GM18507 (cell line): ENCODE data around the gene SH3D21.

Experiments
- DNase-seq: peaks from one replicate; pipeline ENCODE4 v3.0.0; 2011; ENCODE audit warnings: low read depth; ENCODE audit not compliant: insufficient read length; ENCODE audit errors: extremely low spot score
- FAIRE-seq: peaks from 2 replicates; lab custom pipeline; 2011; peaks lifted over from hg19 to GRCh38; lab: Jason Lieb, UNC

SH3D21 gene

DNA sequence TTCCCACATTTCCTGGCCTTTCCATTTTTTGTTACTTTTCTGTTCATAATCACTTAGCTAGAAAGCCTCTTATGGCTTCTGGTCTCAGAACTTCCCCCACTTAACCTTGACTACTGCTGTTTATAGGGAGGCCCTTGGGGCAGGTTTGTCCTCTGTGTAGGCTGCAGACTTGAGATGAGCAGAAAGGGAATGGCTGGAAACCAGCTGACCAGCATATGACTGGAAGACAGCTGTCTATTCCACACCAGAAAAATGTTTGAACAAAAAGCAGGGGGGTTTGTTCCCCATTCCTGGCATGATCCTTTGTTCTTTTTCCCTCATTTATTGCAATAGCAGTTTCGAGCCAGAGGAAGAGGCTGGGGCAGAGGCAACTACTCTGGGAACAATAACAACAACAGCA, 4.9 kb upstream of the SH3D21 start:
- FAIRE-seq = no peak

DNA sequence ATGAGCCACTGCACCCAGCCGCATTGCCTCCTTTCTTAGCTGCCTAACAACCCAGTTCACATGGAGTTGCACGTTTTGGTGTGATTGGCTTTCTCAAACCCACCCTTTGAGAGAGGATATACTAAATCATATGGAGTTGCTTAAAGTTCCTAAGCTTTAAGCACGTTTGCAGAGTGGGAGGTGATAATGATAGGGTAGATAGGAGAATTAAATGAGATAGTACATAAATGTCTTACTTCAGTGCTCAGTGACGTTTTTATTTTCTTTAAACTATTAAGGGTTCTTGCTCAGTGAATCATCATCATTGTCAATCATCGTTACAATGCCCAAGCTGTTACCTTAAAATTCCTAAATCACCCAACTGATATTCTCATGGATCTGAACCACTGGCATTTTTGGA, 2.9 kb upstream of the SH3D21 start:
- FAIRE-seq (no peak), DNase-seq (no peak)

More for the DNA sequence above, 4.9 kb upstream of the SH3D21 start:
- DNase-seq = no peak

DNA sequence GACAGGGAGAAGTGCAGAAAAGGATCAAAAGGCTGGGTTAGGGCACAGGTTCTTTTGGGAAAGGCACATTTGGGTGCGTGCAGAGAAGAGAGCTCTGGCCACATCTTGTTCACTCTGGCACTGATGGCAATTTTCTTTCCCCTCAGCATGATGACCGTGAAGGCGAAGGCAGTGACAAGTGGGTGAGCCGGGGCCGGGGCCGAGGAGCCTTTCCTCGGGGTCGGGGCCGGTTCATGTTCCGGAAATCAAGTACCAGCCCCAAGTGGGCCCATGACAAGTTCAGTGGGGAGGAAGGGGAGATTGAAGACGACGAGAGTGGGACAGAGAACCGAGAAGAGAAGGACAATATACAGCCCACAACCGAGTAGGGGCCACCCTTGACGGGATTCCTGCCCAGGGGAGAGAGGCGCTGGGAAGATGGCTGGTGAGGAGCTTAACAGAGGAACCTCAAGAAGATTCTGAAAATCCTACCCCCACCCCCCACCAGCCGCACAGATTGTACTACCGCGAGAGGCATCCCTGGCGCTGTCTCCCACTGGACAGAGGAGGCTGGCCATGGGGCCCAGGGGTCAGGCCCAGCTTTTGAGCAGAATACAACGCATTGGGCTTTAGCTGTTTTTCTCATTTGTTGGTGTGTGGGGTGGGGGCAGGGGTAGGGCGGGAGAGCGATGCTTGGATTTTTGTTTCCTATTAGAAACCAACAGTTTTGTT, 2.4 kb upstream of the SH3D21 start:
- no peak for DNase-seq
- FAIRE-seq = no peak

DNA sequence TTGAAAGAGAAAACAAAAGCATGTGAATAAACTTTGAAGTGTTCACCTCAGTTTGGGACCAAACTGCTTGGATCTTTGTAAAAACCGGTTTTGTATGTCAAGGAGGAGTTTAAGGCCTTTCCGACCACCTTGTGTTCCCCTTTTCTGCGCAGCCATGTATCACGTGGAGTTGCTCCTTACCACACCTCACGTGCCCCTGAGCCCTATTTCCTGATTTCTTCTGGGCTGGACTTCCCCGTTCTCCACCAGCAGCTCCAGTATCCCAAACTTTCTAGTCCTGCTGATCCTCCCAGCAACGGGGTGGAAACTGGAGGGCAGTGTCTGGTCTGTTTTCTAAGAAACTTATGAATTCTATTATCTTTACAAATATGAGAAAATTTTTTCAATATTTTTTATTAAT, 1.6 kb upstream of the SH3D21 start:
- FAIRE-seq (no peak), DNase-seq (no peak)

DNA sequence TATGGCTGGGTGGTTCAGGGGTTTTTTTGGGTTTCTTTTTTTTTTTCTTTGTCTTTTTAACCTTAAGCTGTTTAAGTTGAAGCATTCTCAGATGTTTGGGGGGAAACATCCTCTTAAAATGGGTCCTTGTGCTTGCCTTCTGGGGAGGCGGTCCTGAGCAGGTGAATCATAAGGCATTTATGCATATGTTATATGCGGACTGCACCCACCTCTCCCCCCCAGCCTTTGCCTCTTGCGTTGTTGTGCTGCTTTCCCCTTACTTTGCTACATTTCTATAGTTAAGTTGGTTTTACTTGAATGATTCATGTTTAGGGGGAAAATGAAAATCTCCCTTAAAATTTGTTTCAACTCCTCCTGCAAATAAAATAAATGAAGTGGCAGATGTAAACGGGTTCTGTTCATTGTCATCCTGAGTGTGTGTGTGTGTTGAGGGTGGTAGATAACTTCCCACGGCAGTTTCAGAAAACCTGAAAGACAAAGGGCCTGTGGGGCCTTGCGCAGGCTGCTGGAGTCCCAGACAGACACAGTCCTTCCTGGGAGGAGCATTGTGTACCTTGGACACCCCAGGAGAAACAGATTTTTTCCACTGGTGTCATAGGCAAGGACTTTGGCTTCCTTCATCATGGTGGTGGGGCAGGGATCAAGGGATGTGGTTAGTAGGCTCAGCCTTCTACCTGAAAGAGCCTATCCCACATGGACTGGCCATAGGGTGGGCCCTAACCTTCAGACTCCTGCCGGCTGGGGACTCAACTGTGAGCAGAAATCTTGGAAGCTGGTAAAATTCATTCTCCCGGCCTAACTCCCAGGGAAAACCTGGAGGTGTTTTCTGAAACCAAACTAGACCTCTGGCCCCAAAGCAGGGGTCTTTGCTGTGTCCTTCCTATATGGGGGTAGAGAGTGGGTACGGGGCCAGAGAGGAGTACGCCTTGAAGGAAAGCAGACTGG, 926 bp upstream of the SH3D21 start:
- DNase-seq (no peak), FAIRE-seq (no peak)

DNA sequence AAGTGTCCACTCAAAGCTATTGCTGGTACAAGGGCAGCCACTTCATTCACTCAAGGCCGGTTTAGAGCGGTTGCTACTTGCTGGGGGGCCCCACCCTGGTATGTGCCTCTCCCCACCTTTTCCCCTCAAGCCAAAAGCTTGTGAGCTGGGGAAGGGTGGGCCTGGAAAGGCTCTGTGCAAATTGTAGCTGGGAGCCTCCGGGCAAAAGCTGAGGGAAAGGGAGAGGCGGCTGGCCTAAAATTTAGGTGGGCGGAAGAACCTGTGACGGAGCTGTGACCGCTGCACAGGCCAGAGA, 306 bp upstream of the SH3D21 start:
- no peak for FAIRE-seq
- DNase-seq = no peak

DNA sequence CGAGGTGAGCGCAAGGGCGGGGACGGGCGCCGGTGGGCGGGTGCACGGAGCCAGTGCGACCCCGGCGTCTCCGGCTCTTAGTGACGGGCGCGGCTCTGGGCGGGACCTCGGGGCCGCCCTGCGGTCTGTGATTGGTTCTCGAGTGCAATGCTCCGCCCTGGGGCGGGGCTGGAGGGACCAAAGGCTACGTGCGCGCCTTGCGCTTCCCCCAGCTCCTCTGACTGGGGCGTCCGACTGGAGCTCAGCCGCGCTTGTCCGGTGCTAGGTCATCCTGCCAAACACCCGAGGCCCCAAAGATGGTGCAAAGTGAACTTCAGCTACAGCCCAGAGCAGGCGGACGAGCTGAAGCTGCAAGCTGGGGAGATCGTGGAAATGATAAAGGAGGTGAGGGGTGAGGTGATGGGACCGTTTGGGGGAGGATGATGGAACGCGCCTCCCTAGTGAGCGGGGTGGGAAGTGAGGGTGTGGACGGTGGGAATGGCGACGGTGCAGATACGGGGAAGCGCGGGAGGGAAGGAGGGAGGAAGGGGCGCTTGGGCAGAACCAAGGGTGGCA, 811 bp downstream of the SH3D21 start:
- DNase-seq = peak; percentile 98
- FAIRE-seq = peak; percentile 94

DNA sequence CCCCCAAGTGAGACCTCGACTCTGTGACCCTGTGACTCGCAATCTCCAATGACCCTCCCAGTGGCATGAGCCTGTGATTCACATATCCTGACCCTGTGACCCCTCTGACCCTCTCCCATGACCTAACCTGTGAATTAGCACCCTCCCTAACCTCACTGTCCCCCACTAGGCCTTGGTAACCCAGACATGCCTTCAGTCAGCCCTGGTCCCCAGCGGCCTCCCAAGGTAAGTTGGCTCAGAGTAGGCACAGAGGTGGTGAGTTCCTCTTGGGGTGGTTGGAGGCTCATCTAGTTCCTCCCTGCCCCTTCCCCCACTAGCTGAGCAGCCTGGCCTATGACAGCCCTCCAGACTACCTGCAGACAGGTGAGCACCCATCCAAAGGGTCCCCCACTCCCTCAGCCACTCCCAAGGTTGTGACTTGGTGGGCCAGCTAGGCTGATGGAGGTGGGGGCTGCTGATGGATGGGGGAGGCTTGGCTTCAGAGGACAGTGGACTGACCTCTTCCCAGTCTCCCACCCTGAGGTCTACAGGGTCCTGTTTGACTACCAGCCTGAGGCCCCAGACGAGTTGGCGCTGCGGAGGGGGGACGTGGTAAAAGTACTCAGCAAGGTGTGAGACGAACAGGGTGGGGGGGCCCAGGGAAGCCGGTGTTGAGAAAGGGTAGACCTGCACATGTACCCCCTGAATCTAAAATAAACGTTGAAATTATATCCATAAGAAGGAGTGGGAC, 1.6 kb downstream of the SH3D21 start:
- DNase-seq (no peak), FAIRE-seq (no peak)

DNA sequence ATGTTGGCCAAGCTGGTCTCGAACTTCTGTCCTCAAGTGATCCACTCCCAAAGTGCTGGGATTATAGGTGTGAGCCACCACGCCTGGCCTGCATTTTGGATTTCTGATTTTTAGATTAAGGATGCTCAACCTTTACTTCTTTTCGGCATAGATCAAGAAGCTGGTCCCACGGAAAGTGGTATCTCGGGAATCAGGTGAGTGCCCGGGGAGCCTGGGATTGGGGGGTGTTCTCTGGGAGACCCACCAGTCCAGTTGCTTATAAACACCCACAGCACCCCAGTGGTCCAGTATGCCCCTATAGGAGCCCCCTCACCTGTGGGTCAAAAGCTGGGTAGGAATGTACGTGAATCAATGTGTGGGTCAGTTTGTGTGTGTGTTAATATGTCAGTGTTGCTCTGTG, 3.2 kb downstream of the SH3D21 start:
- DNase-seq (no peak), FAIRE-seq (no peak)

DNA sequence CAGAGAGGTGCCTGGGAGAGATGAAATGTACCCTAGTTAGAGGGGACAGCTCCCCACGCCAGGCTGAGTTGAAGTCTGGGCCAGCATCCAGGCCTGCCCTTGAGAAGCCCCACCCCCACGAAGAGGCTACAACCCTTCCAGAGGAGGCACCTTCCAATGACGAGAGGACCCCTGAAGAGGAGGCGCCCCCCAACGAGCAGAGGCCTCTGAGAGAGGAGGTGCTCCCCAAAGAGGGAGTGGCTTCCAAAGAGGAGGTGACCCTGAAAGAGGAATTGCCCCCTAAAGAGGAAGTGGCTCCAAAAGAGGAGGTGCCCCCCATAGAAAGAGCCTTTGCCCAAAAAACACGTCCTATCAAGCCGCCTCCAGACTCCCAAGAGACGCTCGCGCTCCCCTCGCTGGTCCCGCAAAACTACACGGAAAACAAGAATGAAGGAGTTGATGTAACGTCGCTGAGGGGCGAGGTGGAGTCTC, 14.2 kb downstream of the SH3D21 start:
- no peak for DNase-seq

DNA sequence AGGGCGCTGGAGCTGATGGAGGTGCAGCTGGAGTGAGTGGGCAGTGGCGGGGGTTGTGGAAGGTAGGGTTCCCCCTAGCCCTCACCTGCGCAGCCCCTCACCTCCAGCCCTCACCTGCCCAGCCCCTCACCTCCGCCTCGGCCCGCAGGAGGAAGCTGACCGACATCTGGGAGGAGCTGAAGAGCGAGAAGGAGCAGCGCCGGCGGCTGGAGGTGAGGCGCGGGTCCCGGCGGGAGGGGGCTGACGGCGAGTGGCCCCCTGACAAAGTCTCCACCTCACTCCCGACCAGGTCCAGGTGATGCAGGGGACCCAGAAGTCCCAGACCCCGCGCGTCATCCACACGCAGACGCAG, 14.6 kb downstream of the SH3D21 start:
- DNase-seq = no peak
- FAIRE-seq = no peak

More for the DNA sequence above, 14.2 kb downstream of the SH3D21 start:
- no peak for FAIRE-seq

DNA sequence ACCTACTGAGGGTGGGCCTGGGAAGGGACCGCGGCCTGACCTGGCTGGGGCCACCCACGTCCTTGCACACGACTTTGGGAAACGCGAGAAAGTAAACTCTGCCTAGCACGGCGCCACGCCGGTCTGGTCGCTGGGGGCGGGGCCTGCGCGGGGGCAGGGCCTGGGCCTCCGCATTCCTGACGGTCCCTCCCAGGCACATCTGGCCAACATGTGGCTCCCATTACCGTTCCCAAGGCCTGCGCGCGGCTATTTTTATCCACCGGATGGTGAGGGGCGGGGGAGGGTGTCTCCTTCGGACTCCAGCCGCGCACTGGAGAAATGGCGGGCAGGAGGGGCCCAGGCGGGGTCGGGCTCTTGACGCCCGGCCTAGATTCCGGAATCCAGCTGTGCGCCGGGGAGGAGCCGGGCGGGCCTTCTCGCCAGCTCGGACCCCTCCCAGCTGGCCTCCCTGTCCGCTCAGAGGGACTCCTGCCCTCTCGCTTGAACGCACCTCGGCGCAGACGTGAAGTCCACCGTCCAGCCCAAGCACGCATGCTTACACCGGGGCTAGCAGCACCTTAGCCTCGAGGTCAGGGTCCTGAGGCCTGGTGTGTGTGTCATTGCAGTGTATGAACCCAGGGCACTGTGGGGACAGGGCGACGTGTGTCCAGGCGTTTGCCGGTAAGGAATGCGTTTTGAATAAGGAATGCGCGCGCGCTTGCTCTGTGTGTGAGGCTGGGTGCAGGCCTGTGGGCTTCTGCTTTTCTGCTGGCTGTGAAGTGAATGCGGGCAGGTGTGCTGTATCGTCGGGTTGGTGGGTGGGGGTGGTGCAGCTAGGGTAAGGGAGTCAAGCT, 15.2 kb downstream of the SH3D21 start:
- FAIRE-seq = peak; percentile 5
- no peak for DNase-seq

DNA sequence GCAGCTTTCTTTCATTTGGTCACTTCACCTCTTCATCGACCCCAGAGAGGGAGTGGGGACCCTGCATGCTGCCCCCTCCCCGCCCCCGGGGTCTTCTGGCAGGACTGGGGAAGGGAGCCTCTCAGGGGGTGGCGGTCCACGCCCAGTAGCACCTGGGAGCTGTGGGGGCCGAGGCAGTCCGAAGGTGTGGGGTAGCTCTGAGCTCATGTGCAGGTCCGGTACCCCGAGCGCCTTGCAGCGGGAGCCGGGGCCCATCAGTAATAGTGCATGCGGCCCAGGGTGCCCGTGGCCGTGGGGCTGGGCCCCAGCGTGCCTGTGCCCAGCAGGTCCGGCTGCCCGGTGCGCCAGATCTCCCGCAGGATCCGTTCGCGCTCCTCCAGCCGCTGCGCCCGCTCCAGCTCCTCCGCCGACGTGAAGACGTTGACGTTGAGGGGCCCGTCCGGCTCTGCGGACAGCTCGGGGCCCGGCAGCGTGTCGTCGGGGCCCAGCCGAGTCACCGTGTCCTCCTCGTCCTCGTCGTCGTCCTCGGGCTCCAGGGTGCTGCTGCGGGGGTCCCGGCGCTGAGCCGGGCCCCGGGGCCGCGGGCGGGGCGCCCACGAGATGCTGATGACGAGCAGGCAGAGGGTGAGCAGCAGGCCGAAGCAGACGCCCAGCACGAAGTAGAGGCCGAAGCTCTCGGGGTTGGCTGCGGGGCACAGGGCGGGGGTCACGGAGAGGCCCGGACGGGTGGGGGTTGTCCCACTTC, 16.0 kb downstream of the SH3D21 start:
- DNase-seq (no peak), FAIRE-seq (no peak)

DNA sequence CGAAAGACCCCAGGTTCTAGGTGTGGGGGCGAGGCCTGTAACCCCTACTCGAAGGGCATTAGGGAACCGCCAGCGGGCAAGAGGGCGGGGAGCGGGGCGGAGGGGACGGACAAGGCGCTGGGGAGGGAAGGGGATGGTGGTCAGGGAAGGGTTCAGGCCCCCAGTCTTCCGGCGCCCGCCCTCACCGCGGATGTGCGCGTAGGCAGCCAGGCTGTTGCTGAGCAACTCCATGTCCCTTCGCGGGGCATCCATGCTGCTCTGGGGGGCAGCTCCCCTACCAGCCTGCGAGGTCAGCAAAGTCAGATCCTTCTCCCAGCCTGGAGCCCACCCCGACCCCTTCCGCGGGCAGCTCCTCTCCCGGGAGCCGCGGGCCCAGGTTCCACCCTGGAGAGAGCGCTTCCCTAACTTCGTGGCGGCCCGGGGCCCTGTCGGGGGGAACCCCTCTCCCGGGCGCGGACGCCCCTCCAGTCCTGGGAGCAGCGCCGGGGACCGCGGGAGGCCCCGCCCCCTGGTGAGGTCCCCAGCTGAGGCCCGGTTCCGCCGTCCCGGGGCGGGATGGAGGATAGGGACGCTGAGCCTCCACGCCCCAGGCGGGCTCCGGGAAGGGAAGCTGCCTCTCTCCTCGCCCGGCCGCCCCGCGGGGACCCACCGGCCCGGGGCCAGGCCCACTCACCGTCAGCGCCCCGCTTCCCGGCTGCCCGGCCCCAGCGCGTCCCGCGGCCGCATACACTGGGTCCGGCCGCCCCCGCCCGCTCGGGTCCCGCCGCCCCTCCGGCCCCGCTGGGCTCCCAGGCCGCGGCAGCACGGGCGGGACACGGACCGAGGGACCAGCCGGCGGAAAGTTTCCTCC, 16.8 kb downstream of the SH3D21 start:
- DNase-seq = no peak
- no peak for FAIRE-seq

DNA sequence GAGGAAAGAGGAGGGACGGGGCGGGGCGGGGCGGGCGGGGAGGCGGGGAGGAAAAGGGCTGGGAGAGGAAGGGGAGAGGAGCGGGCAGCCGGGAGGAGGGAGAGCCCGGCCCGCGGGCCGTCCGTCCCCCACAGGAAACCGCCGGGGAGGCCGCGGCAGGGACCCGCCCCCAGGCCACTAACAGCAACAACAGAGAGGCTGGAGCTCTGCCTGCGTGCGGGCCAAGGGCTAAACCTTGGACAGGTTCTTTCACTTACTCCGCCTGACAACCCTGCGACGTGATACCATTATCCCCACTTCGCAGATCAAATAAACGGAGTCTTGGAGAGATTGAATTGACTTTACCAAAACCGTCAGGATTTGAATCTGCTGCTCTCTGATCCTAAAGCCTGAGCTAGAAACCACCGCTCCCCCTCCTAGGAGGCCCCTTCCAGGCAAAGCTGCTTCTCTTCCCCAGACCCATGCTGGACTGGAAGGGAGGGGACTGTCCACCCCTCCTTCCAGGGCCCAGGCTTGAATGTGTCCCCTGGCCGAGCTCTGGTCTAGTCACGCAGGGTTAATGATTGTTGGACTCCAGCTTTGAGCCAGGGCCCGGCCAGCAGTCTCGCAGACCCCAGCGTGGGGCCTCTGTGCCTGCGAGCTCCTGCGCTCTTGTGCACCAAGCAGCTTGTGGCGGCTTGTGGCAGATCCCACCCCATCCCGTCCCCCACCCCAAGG, 17.6 kb downstream of the SH3D21 start, which contains the start of gene EVA1B:
Gene EVA1B (minus strand): TSS at position 10 of the 717 bp plus-strand sequence. CDS start 608 bp downstream, outside the sequence.
- peak; percentile 71 for FAIRE-seq
- DNase-seq = no peak

DNA sequence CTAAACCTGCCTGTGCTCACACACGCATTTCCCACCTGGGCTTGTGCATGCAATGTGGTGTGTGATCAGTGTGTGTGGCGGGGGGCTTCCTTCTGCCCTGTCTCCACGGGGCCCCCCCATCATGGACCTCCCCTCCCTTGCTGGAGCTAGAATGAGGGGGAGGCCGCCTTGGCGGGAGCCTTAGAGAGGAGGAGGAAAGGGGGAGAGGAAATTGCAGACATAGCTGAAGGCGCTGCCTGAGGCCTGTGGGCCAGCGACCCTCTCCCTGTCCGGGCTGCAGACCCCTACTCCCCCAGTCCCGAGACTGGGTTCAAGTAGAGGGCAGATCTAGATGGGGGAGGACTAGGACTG, 18.2 kb downstream of the SH3D21 start:
- DNase-seq (no peak), FAIRE-seq (no peak)

DNA sequence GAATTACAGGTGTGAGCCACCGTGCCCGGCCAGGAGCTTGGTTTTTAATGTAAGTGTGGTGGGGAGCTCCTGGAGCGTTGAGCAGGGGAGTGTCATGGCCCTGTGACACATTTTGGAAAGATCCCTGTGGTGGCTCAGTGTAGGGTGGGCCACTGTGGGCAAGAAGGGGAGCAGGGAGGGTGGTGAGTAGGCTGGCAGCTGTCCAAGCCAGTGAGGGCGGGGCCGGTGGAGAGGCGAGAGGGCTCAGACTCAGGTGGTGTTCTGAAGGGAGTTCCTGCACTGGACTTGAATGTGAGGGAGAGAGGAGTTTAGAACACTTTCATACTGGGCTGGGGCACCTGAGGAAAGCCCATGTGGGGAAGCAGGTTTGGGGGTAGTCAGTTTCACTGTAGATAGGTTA, 20.3 kb downstream of the SH3D21 start:
- FAIRE-seq = no peak
- DNase-seq = no peak
